HL-60/S4 (cell line): ENCODE measurements around the gene AGPAT4.

Experiments used
- in situ Hi-C: fragments of 300-500 bp; cut with MboI; formaldehyde crosslinking; loops from 2 replicates; pipeline ENCODE4 v1.14.3; 2022; ENCODE audit warnings: low sequenced_read_pairs

Gene AGPAT4

DNA sequence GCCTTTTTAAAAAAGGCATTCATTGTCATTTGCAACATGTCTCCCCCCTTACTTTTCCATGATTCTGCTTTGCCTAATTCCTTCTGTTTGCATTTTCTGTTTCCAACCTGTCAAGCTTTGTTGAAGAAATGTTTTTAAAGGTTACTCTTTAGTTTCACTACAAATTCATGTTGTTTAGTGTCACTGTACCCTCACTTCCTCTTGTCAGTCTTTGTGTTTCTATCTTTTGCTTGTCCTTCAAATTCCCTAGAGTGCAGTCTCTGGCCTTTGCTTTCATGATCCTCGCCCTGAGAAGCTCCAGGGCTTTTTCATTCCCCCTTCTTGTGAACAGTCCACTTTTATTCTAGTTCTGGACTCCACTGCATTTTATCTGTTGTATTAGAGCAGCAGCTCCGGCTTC is 191.6 kb downstream of the AGPAT4 start:
- in situ Hi-C loops, result no loop called here

DNA sequence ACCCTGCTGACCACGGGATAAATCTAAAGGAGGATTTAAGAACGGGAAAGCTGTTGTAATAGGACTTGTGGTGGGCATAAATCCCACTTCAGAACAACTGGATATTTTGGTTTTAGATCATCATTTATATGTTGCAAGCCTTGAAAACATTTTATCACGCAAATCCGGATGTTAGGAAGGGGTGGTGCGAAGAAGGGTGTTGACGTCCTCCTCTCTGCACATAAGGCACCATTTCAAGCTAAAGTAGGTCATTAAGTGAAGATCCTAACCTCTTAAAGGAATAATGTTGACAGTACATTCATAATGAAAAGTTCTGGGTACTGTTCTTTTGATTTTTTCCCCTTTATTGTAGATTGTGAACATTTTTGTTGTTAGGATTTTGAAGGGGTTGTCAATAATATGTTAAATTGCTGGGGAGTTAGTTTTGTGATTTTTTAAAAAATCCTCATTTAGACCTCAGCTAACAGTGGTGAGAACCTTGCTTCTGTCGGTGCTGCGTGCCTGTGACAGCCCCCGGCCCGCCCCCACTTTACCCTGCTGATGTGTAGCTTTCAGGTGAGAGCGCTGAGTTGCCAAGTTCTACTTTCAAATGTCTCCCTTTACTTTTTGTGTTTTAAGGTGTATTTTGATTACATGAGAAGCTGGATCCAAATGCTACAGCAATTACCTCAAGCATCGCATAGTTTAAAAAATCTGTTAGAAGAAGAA is 193.4 kb downstream of the AGPAT4 start:
- in situ Hi-C loops, result no loop called here
